ENCODE results near the gene KIF13A.
"Not testable (repeated sequence)": the region's sequence is repeated elsewhere in the genome, so short reads cannot be mapped to it uniquely, and the experiment has no call there.

KIF13A gene

DNA sequence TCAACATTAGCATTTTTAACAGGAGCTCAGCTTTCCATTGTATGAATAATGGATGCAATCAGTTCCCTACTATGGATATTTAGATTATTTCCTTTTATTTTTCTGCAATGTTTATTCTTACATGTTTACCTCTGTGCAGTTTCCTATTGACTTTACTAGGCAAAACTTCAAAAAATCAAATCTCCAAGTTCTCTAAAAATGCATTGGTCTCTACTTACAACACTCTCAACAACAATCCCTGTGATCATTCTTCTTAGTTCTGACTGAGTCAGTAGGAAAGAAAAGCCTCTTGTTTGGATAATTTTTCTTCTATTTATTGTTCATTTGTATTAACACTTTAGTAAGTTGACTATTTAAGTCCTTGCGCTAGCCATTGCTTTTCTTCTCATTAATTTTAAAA is 126.1 kb downstream of the KIF13A start:
- DNase-seq (no peak), ATAC-seq (no peak)
- H3K4me3 Mint-ChIP-seq = no peak overlapping the region
- no peaks in the 10 kb centered on the region for H3K9me3 Mint-ChIP-seq
- H3K36me3 Mint-ChIP-seq (ENCODE audit: low read depth) = no peaks in the 10 kb centered on the region
- H3K4me1 Mint-ChIP-seq = no peaks in the 10 kb centered on the region
- no peaks in the 10 kb centered on the region for H3K27me3 Mint-ChIP-seq
- no peak overlapping the region for H3K27ac Mint-ChIP-seq

DNA sequence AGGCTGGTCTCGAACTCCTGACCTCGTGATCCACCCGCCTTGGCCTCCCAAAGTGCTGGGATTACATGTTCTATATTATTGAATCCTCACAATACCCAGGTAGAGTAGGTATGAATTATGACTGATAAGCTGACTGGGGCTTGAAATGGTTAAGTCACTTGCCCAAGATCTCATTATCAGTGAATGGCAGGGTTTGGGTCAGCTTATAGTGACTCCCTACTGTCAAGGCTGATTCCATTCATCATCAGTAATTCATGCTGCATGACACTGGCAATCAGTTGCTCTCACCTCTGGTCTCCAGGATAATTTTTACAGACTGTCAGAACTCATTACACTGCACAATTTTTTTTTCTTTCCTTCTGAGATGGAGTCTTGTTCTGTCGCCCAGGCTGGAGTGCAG is 127.6 kb downstream of the KIF13A start:
- Mint-ChIP-seq H3K36me3 (ENCODE audit: low read depth) (no peaks in the 10 kb centered on the region), H3K9me3 (no peaks in the 10 kb centered on the region), H3K4me3 (no peak overlapping the region), H3K27me3 (peaks cover 2% of the 10 kb centered on the region), H3K27ac (no peak overlapping the region), H3K4me1 (no peaks in the 10 kb centered on the region)
- DNase-seq (no peak), ATAC-seq (no peak)

DNA sequence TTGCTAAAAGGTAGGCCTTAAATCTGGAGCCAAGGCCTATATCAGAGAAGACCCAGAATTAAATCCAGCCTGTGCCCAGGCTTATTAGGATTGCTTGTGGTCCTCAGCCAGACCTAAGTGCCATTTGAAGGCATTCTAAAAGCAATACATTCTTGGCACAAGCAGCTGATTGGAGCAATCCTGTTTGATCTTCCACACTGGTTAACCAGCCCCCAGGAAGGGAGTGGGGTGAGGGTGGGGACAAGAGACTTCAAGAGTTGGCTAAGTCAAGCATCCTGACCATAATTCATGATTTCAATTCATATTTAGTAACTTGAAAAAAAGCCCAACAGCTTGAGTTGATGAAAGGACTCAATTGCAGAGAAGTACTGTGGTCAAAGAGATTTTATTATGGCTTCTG is 128.9 kb downstream of the KIF13A start:
- H3K4me1 Mint-ChIP-seq = no peaks in the 10 kb centered on the region
- H3K9me3 Mint-ChIP-seq = no peaks in the 10 kb centered on the region
- no peak overlapping the region for H3K4me3 Mint-ChIP-seq
- ATAC-seq = no peak
- H3K36me3 Mint-ChIP-seq (ENCODE audit: low read depth) = no peaks in the 10 kb centered on the region
- no peak overlapping the region for H3K27ac Mint-ChIP-seq
- no peak for DNase-seq
- H3K27me3 Mint-ChIP-seq = peaks cover 2% of the 10 kb centered on the region

DNA sequence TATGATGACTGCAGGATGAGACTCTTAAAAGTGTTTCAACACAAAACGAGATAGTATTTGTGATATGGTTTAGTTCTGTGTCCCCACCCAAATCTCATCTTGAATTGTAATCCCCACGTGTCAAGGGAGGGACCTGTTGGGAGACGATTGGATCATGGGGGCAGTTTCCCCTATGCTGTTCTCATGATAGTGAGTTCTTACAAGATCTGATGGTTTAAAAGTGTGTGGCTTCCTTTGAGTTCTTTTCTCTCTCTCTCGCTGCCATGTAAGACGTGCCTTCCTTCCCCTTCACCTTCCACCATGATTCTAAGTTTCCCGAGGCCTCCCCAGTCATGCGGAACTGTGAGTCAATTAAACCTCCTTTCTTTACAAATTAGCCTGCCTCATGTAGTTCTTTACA is 130.2 kb downstream of the KIF13A start:
- not testable (repeated sequence) for H3K27ac Mint-ChIP-seq; H3K36me3 Mint-ChIP-seq (ENCODE audit: low read depth); H3K9me3 Mint-ChIP-seq; ATAC-seq; H3K4me1 Mint-ChIP-seq; H3K4me3 Mint-ChIP-seq; DNase-seq; H3K27me3 Mint-ChIP-seq

DNA sequence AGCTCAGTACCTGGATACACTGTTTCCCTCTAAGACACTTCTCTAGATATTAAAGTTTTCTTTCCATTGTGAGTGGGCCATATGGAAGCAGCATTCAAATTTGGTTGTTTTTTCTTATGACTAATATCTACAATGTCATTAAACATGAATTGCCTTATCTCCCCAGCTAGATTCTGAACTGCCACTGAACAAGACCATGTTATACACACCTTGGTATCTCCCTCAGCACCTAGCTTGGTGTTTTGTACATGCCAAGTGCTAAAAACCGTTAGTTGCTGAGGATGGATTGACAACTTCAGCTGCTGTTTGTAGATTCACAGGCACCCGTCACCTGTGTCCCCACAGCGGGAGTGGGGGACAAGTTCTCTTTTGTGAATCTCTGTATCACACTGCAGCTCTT is 131.1 kb downstream of the KIF13A start:
- ATAC-seq = no peak
- Mint-ChIP-seq H3K27ac (no peak overlapping the region), H3K4me1 (no peaks in the 10 kb centered on the region), H3K9me3 (no peaks in the 10 kb centered on the region), H3K27me3 (peaks cover 2% of the 10 kb centered on the region), H3K36me3 (ENCODE audit: low read depth) (no peaks in the 10 kb centered on the region), H3K4me3 (no peak overlapping the region)
- no peak for DNase-seq

DNA sequence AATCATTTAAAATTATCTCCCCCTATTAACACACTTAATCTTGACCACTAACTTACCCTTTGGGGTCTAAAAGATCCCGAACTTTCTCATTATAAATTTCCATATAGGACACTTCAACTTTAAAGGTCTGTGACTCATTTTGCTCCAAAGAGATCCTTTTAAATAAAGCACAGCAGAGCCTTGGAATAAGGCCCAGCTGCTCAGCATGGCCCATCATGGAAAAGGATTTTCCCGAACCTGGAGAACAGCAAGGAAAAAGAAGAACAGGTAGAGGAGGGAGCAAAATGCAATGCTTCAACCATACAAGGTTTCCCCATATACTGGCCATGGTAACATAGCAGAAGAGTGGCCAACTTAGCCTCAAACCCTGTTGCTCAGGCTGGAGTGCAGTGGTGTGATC is 132.1 kb downstream of the KIF13A start:
- H3K27ac Mint-ChIP-seq = no peak overlapping the region

DNA sequence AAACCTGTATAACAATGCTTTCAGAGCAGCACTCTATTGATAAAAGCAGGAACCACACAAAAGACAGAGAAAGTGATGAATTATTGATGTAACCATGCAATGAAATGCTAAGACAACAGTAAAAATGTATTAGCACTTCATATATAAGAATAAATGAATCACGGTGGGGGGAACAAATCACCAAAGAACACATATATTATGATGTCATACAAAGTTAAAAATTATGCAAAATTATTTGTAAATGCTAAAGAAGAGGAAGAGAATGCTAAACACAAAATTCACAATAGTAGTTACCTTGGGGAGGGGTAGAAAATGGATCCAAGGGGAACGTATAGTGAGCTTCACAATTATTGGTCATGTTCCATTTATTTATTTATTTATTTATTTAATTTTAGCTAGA is 133.9 kb downstream of the KIF13A start:
- Mint-ChIP-seq H3K4me1 (no peaks in the 10 kb centered on the region), H3K27ac (no peak overlapping the region), H3K4me3 (no peak overlapping the region), H3K9me3 (no peaks in the 10 kb centered on the region), H3K36me3 (ENCODE audit: low read depth) (no peaks in the 10 kb centered on the region), H3K27me3 (peaks cover 5% of the 10 kb centered on the region)
- ATAC-seq (no peak), DNase-seq (no peak)

More for the DNA sequence above, 132.1 kb downstream of the KIF13A start:
- H3K4me1 Mint-ChIP-seq = no peaks in the 10 kb centered on the region
- H3K4me3 Mint-ChIP-seq = no peak overlapping the region
- DNase-seq (no peak), ATAC-seq (no peak)
- peaks cover 2% of the 10 kb centered on the region for H3K27me3 Mint-ChIP-seq
- H3K36me3 Mint-ChIP-seq (ENCODE audit: low read depth) = no peaks in the 10 kb centered on the region
- no peaks in the 10 kb centered on the region for H3K9me3 Mint-ChIP-seq

DNA sequence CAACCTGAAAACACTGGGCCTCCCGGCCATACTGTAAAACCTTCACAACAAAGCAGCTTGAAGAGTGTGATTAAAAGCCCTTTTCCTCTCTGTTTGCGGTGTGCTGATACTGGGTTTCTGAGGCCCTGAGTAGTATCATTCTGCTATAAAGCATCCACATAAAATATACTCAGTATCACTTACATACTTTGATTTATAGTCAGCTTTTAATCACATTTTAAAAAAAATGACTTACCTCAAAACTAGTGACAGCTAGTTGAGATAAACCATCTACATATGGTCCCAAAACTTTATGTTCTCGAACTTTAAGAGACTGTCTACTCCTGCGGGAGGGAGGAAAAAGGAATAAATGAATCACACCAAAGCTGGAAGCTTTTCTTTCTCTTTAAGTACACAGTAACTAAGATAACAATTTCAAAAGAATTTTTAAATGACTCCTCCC is 135.7 kb downstream of the KIF13A start:
- H3K4me3 Mint-ChIP-seq = no peak overlapping the region
- H3K9me3 Mint-ChIP-seq = no peaks in the 10 kb centered on the region
- H3K27ac Mint-ChIP-seq = no peak overlapping the region
- ATAC-seq = no peak
- H3K36me3 Mint-ChIP-seq (ENCODE audit: low read depth) = no peaks in the 10 kb centered on the region
- DNase-seq = no peak
- no peaks in the 10 kb centered on the region for H3K4me1 Mint-ChIP-seq
- H3K27me3 Mint-ChIP-seq = peaks cover 8% of the 10 kb centered on the region

DNA sequence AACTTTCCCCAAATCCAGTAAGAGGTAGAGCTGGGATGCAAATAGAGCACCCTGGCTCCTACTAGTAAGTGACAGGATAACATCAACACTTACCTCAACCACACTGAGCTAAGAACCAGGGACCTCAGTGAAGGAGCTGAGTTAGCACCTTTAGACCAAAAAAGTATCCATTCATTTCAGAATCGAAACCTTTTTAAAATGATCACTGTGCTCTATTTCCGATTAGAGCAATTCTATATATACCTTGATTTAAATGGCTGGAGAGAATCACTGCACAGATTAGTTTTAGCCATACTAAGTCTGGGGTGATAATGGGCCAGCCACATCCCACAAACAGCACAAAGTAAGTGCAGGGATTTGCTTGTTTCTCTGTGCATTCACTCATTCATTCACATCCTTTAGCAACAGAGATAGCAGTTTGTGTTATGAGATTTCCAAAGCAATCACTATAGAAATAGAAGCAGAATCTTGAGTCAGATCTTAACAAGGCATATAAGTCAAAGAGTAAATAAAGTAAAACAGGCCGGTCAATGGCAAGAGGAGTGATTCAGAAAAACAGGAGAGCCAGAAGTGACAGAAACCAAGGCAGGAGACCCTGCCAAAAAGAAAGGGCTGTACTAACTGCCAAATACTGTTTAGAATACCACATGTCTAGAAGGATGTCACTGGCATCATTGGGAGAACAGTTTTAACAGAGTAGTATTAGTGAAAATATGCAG is 136.3 kb downstream of the KIF13A start:
- no peak for DNase-seq
- H3K4me1 Mint-ChIP-seq = no peaks in the 10 kb centered on the region

DNA sequence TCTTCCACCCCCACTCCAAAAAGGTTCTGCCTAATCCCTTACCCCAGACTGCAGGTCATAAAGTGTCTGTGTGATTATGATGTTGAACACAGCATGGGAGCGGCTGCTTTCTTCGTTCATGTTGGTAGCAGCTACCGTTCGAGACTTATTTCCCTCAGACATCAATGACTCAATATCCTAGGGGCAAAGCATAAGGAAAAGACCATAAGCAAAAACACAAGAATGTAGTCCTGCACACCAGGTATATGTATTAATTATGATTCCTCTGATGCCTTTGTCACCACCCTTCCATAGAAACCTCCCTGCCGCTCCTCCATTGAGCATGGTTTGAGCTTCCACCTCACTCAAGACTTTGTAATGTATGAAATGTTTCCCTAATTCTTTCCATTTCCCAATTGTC is 137.2 kb downstream of the KIF13A start:
- Mint-ChIP-seq H3K27ac (no peak overlapping the region), H3K4me3 (no peak overlapping the region), H3K36me3 (ENCODE audit: low read depth) (no peaks in the 10 kb centered on the region), H3K4me1 (no peaks in the 10 kb centered on the region), H3K9me3 (no peaks in the 10 kb centered on the region), H3K27me3 (peaks cover 8% of the 10 kb centered on the region)
- ATAC-seq (no peak), DNase-seq (no peak)

More for the DNA sequence above, 136.3 kb downstream of the KIF13A start:
- Mint-ChIP-seq H3K27ac (no peak overlapping the region), H3K27me3 (peaks cover 8% of the 10 kb centered on the region), H3K9me3 (no peaks in the 10 kb centered on the region), H3K4me3 (no peak overlapping the region), H3K36me3 (ENCODE audit: low read depth) (no peaks in the 10 kb centered on the region)
- no peak for ATAC-seq

DNA sequence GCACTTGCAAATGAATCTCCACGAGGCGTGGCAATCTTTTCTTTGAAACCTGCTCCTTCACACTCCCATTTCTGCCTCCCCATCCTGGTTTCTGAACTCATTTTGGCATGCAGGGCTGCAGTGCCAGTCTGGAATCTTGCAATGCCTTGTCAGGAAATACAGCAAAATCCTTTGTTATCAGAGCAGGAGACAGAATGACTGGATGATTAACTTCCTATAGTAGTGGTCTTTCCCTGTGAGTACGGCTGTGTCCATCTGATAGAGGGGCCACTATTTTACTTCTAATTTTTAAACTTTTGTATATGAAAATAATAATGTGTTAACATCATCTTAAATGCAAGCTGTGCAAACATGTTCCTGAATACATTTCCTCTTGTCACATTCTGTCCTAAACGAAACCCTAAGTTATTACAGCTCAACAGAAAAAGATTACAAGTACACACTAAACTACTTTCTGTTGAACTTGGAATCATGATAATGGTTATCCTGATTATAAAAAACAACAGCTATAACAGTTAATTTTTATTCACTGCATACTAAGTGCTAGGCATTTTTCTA is 140.2 kb downstream of the KIF13A start:
- no peak for DNase-seq
- Mint-ChIP-seq H3K9me3 (no peaks in the 10 kb centered on the region), H3K4me3 (no peak overlapping the region), H3K4me1 (no peaks in the 10 kb centered on the region), H3K27ac (no peak overlapping the region), H3K36me3 (ENCODE audit: low read depth) (no peaks in the 10 kb centered on the region), H3K27me3 (peaks cover 6% of the 10 kb centered on the region)
- ATAC-seq = no peak

DNA sequence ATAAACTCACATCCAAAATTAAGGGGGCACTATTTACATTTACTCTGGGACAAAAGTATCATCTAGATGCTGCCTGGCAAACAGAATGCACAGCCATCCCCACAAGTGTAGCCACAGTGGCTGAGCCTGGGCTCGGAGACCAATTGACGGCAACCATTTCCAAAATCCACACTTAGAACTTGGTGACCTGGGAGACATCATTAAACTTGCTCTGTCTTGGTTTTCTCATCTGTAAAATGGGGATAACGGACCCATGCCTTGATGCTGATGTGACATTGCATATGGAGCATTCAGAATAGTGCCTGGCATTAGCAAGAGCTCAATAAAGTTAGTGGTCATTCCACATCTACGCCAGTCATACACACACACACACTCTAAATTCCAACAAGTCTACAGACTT is 140.7 kb downstream of the KIF13A start:
- H3K4me1 Mint-ChIP-seq = no peaks in the 10 kb centered on the region
- no peak for DNase-seq
- H3K27ac Mint-ChIP-seq = no peak overlapping the region
- H3K27me3 Mint-ChIP-seq = peaks cover 6% of the 10 kb centered on the region
- H3K4me3 Mint-ChIP-seq = no peak overlapping the region
- no peaks in the 10 kb centered on the region for H3K36me3 Mint-ChIP-seq (ENCODE audit: low read depth)
- H3K9me3 Mint-ChIP-seq = no peaks in the 10 kb centered on the region
- no peak for ATAC-seq

DNA sequence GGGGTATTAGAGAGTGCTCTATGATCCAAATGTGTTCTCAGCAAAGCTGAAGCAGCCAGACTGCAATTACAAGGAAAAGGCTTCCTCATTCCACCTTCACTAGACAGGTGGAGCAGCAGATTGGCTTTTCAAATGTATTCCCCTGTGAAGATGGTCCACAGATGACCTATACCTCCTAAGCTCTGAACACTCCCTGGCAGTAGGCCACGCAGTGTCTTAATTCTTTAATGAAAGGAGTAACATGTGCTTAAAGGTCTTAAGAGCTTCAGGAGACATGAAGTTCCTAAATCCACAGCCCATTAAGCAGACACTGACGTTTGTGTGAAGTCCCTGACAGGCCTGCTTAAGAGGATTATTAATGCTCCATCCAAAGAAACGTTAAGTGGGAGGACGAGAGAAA is 141.8 kb downstream of the KIF13A start:
- DNase-seq = no peak
- Mint-ChIP-seq H3K4me3 (no peak overlapping the region), H3K36me3 (ENCODE audit: low read depth) (no peaks in the 10 kb centered on the region), H3K4me1 (no peaks in the 10 kb centered on the region), H3K27me3 (peaks cover 6% of the 10 kb centered on the region), H3K9me3 (no peaks in the 10 kb centered on the region), H3K27ac (no peak overlapping the region)
- ATAC-seq = no peak

DNA sequence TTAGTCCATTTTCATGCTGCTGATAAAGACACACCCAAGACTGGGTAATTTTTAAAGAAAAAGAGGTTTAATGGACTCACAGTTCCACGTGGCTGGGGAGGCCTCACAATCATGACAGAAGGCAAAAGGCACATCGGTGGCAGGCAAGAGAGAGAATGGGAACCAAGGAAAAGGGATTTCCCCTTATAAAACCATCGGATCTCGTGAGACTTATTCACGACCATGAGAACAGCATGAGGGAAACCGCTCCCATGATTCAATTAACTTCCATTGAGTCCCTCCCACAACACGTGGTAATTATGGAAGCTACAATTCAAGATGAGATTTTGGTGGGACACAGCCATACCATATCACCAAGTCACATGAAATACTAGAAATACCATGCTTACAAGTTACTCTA is 142.5 kb downstream of the KIF13A start:
- H3K36me3 Mint-ChIP-seq (ENCODE audit: low read depth); H3K27me3 Mint-ChIP-seq; H3K4me3 Mint-ChIP-seq; H3K4me1 Mint-ChIP-seq; H3K9me3 Mint-ChIP-seq; ATAC-seq; H3K27ac Mint-ChIP-seq; DNase-seq: not testable (repeated sequence)

DNA sequence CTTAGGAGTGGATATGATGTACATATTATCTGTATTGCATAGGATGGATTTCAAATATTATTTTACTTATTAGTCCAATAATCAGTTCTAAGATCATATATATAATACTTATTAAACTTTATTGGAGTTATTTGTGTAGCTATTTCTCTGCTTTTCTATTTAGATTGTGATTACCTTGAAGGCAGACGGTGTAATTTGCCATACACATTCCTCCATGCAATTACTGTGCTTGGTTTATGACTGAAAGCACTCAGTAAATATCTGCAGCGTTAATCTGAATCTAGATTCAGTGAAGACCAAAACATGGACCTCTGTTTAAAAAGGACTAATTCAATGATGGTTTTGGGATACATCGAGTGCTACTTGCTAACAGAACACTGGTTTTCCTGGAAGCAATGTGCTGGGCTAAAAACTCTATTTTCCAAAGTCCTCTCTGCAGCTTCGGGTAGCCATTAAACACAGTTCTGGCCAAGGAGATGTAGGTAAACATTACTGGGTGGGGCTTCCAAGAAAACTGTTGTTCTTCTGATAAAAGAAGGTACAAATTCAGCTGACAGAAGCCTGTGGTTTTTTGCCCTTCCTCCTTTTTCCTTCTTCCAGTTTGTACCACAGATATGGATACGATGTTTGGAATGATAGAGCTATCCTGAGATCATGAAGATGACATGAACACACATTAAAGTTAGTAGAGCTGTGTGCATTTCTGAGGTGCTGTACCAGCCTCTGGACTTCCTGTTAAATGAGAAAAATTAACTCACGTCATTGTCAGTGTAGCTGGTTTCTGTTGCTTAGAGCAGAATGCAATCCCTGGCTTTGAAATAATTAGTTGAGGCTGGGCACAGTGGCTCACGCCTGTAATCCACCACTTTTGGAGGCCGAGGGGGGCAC is 144.3 kb downstream of the KIF13A start:
- Mint-ChIP-seq H3K27me3 (peaks cover 2% of the 10 kb centered on the region), H3K4me1 (no peaks in the 10 kb centered on the region), H3K4me3 (no peak overlapping the region), H3K36me3 (ENCODE audit: low read depth) (no peaks in the 10 kb centered on the region), H3K27ac (no peak overlapping the region), H3K9me3 (no peaks in the 10 kb centered on the region)
- no peak for DNase-seq
- ATAC-seq = no peak

All from activated naive CD8-positive, alpha-beta T cell treated with anti-CD3 and anti-CD28 coated beads, Interleukin-2, amount 50 U/mL, for 24 hours (primary cell).